Activated CD4-positive, alpha-beta T cell treated with anti-CD3 and anti-CD28 coated beads for 24 hours (primary cell): Measurements from ENCODE around the gene SERGEF.

Experiments
- DNase-seq, 2 donors: peaks; one replicate each; pipeline ENCODE4 v3.0.0-alpha.2; 2020; ENCODE audit warnings: low read depth in 2 of 2

Gene SERGEF

GRCh38 chr11:17861036-17861755 is 151.7 kb downstream of the SERGEF start:
- DNase-seq: no peak

GRCh38 chr11:17859552-17859951 is 153.3 kb downstream of the SERGEF start:
- no peak for DNase-seq

- no peak for DNase-seq
These were observed 157.1 kb downstream of the SERGEF start for GRCh38 chr11:17855531-17856290.

GRCh38 chr11:17853280-17853679 is 159.6 kb downstream of the SERGEF start:
- no peak for DNase-seq

GRCh38 chr11:17852246-17852645 is 160.6 kb downstream of the SERGEF start:
- no peak for DNase-seq

- no peak for DNase-seq
These were observed 161.2 kb downstream of the SERGEF start for GRCh38 chr11:17851697-17852096.

GRCh38 chr11:17850336-17850735 is 162.5 kb downstream of the SERGEF start:
- no peak for DNase-seq

GRCh38 chr11:17848715-17849114 is 164.1 kb downstream of the SERGEF start:
- DNase-seq: no peak

GRCh38 chr11:17846852-17847453 is 165.9 kb downstream of the SERGEF start:
- no peak for DNase-seq

- DNase-seq: no peak
These were observed 167.4 kb downstream of the SERGEF start for GRCh38 chr11:17845431-17845881.

GRCh38 chr11:17840101-17840548 is 172.7 kb downstream of the SERGEF start:
- no peak for DNase-seq

- DNase-seq: no peak
These were observed 173.4 kb downstream of the SERGEF start for GRCh38 chr11:17839450-17839849.

- no peak for DNase-seq
These were observed 174.7 kb downstream of the SERGEF start for GRCh38 chr11:17838102-17838501.

- DNase-seq: no peak
These were observed 181.0 kb downstream of the SERGEF start for GRCh38 chr11:17831883-17832282.

- DNase-seq: no peak
These were observed 181.6 kb downstream of the SERGEF start for GRCh38 chr11:17831228-17831627.

- DNase-seq: no peak
These were observed 184.5 kb downstream of the SERGEF start for GRCh38 chr11:17828311-17828751.

GRCh38 chr11:17827006-17827405 is 185.8 kb downstream of the SERGEF start:
- no peak for DNase-seq

- no peak for DNase-seq
These were observed 190.5 kb downstream of the SERGEF start for GRCh38 chr11:17822401-17822781.

GRCh38 chr11:17821648-17822400 is 191.0 kb downstream of the SERGEF start:
- DNase-seq: no peak

- DNase-seq: no peak
These were observed 196.5 kb downstream of the SERGEF start for GRCh38 chr11:17816232-17816931.

GRCh38 chr11:17814546-17814945 is 198.3 kb downstream of the SERGEF start:
- DNase-seq: no peak
